Measurements from ENCODE around the gene PPP2R5C. TPM values are rescaled to one million over a fixed set of nuclear protein-coding genes. Genes with fewer than 3 reads are reported as not detected.

The PPP2R5C gene
- total RNA-seq, 1 experiment from 2014 or later, result 80.3 TPM

GRCh38 chr14:101843038-101843437 lies 81.5 kb downstream of the PPP2R5C start:
- Histone ChIP-seq H3K36me3 (ENCODE audit: control insufficient read depth, insufficient read depth, low read length) (no peaks in the 10 kb centered on the region), H3K27ac (ENCODE audit: low read length) (no peak overlapping the region), H3K4me1 (ENCODE audit: control insufficient read depth, insufficient read depth, low read length) (no peaks in the 10 kb centered on the region), H3K4me3 (ENCODE audit: low read depth in 2 of 2, low read length in 2 of 2) (no peak overlapping the region), H3K27me3 (ENCODE audit: control insufficient read depth, insufficient read depth, low read length) (no peaks in the 10 kb centered on the region), H3K9me3 (ENCODE audit: control insufficient read depth, insufficient read depth, low read depth, low read length) (no peaks in the 10 kb centered on the region)
- CTCF ChIA-PET, result no interaction called here
- no TSS peak for BruUV-seq (replicated peaks)
- in situ Hi-C loops (cut with HindIII; ENCODE audit: low pct_unique_long_range_greater_than_20kb, low sequenced_read_pairs), result no loop called here
- ATAC-seq (no peak), DNase-seq (ENCODE audit: low read depth, low spot score) (no peak)
- no peak for TF ChIP-seq TCF7L2 (IDR thresholded peaks at IDR 0.05; ENCODE audit: low read depth, low read length)
- POLR2A ChIA-PET, result no interaction called here
- intact Hi-C loops (cut with micrococcal nuclease; ENCODE audit: unreplicated experiment), result no loop called here

- Histone ChIP-seq H3K9me3 (ENCODE audit: control insufficient read depth, insufficient read depth, low read depth, low read length) (no peaks in the 10 kb centered on the region), H3K36me3 (ENCODE audit: control insufficient read depth, insufficient read depth, low read length) (no peaks in the 10 kb centered on the region), H3K4me1 (ENCODE audit: control insufficient read depth, insufficient read depth, low read length) (no peaks in the 10 kb centered on the region), H3K27ac (ENCODE audit: low read length) (no peak overlapping the region), H3K27me3 (ENCODE audit: control insufficient read depth, insufficient read depth, low read length) (no peaks in the 10 kb centered on the region), H3K4me3 (ENCODE audit: low read depth in 2 of 2, low read length in 2 of 2) (no peak overlapping the region)
- CTCF ChIA-PET, result no interaction called here
- no peak for DNase-seq (ENCODE audit: low read depth, low spot score)
- no peak for ATAC-seq
- no peak for TF ChIP-seq CTCF (IDR thresholded peaks at IDR 0.05)
- no peak for TF ChIP-seq SIN3A (IDR thresholded peaks at IDR 0.05; ENCODE audit: borderline replicate concordance, insufficient read depth, low read depth, low read length)
- no peak for TF ChIP-seq TCF7L2 (IDR thresholded peaks at IDR 0.05; ENCODE audit: low read depth, low read length)
- TF ChIP-seq REST (IDR thresholded peaks at IDR 0.05; ENCODE audit: insufficient read depth in 1 of 2, low read depth in 2 of 2, low read length in 1 of 2), result no peak
- no peak for TF ChIP-seq POLR2AphosphoS5 (IDR thresholded peaks at IDR 0.05; ENCODE audit: low read depth, low read length)
- intact Hi-C loops (cut with micrococcal nuclease; ENCODE audit: unreplicated experiment), result no loop called here
- POLR2A ChIA-PET, result no interaction called here
- in situ Hi-C loops (cut with HindIII; ENCODE audit: low pct_unique_long_range_greater_than_20kb, low sequenced_read_pairs), result no loop called here
- no TSS peak for BruUV-seq (replicated peaks)
These were observed 82.2 kb downstream of the PPP2R5C start for GRCh38 chr14:101843665-101844064.

- no peak for DNase-seq (ENCODE audit: low read depth, low spot score)
- H3K4me1 ChIP-seq (ENCODE audit: control insufficient read depth, insufficient read depth, low read length), result no peaks in the 10 kb centered on the region
- no peak overlapping the region for H3K4me3 ChIP-seq (ENCODE audit: low read depth in 2 of 2, low read length in 2 of 2)
- BruUV-seq (replicated peaks), result no TSS peak
- POLR2A ChIA-PET, result no interaction called here
- in situ Hi-C loops (cut with HindIII; ENCODE audit: low pct_unique_long_range_greater_than_20kb, low sequenced_read_pairs), result no loop called here
- ATAC-seq, result no peak
- no peaks in the 10 kb centered on the region for H3K36me3 ChIP-seq (ENCODE audit: control insufficient read depth, insufficient read depth, low read length)
- no peaks in the 10 kb centered on the region for H3K27me3 ChIP-seq (ENCODE audit: control insufficient read depth, insufficient read depth, low read length)
- TF ChIP-seq REST (IDR thresholded peaks at IDR 0.05; ENCODE audit: insufficient read depth in 1 of 2, low read depth in 2 of 2, low read length in 1 of 2) (no peak), CTCF (IDR thresholded peaks at IDR 0.05) (no peak), SIN3A (IDR thresholded peaks at IDR 0.05; ENCODE audit: borderline replicate concordance, insufficient read depth, low read depth, low read length) (no peak), POLR2AphosphoS5 (IDR thresholded peaks at IDR 0.05; ENCODE audit: low read depth, low read length) (no peak), TCF7L2 (IDR thresholded peaks at IDR 0.05; ENCODE audit: low read depth, low read length) (no peak)
- CTCF ChIA-PET, result no interaction called here
- intact Hi-C loops (cut with micrococcal nuclease; ENCODE audit: unreplicated experiment), result no loop called here
- no peak overlapping the region for H3K27ac ChIP-seq (ENCODE audit: low read length)
- no peaks in the 10 kb centered on the region for H3K9me3 ChIP-seq (ENCODE audit: control insufficient read depth, insufficient read depth, low read depth, low read length)
These were observed 82.7 kb downstream of the PPP2R5C start for GRCh38 chr14:101844219-101844618.
